Stimulated activated CD4-positive, alpha-beta T cell treated with anti-CD3 and anti-CD28 coated beads, Interleukin-1b, Interleukin-23, amount 100 ng/mL, for 1 hour (primary cell): ENCODE results near the gene ITSN1.

Experiments
- DNase-seq, 2 donors: peaks; one replicate each; pipeline ENCODE4 v3.0.0-alpha.2; 2020; ENCODE audit warnings: low read depth in 2 of 2

The ITSN1 gene

GRCh38 chr21:33729641-33730040 lies 87.3 kb downstream of the ITSN1 start:
- DNase-seq: no peak

- no peak for DNase-seq
Observed at GRCh38 chr21:33731447-33731846, 89.1 kb downstream of the ITSN1 start.

GRCh38 chr21:33732038-33732437 lies 89.7 kb downstream of the ITSN1 start:
- no peak for DNase-seq

GRCh38 chr21:33733601-33734000 lies 91.3 kb downstream of the ITSN1 start:
- DNase-seq: no peak

- no peak for DNase-seq
Observed at GRCh38 chr21:33734291-33734690, 92.0 kb downstream of the ITSN1 start.

GRCh38 chr21:33734818-33735217 lies 92.5 kb downstream of the ITSN1 start:
- DNase-seq: no peak

DNA sequence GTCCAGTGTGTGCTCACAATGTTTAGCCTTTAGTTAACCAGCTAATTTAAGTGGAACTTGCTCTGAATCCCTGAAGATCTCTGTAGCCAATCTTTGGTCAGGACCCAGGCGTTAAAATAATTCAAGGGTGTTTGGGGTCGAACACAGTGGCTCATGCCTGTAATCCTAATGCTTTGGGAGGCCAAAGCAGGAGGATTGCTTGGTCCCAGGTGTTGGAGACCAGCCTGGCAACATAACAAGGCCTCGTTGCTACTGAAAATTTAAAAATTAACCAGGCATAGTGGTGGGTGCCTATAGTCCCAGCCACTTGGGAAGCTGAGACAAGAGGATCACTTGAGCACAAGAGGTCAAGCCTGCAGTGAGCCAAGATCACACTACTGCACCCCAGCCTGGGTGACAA lies 94.3 kb downstream of the ITSN1 start:
- DNase-seq: no peak

GRCh38 chr21:33739701-33740100 lies 97.4 kb downstream of the ITSN1 start:
- DNase-seq: no peak

DNA sequence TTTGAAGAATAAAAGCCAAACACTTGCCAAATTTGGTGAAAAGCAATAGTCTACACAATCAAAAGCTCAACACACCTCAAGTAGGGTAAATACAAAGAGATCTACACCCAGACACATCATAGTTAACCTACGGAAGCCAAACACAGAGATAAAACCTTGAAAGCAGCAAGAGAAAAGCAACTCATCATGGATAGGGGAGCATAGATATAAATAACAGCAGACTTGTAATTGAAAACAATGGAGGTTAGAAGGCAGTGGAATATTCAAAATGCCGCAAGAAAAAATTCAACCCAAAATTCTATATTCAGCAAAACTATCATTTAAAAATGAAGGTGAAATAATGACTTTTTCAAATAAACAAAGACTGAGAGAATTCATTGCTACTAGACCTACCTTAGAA lies 105.1 kb downstream of the ITSN1 start:
- DNase-seq: no peak

DNA sequence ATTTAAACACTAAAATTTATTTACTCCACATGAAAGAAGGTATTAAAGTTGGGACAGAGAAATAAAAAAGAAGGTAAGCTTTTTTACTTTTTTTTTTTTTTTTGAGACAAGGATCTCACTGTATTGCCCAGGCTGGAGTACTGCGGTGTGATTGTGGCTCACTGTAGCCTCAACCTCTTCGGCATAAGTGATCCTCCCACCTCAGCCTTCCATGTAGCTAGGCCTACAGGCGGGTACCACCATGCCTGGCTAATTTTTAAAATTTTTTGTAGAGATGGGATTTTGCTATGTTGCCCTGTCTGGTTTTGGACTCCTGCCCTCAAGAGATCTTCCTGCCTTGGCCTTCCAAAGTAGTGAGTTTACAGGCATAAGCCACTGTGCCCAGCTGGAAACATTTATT lies 106.6 kb downstream of the ITSN1 start:
- DNase-seq: no peak

- no peak for DNase-seq
Observed at GRCh38 chr21:33750017-33750416, 107.7 kb downstream of the ITSN1 start.

- DNase-seq: no peak
Observed at GRCh38 chr21:33751120-33751519, 108.8 kb downstream of the ITSN1 start.

- no peak for DNase-seq
Observed at GRCh38 chr21:33751533-33751932, 109.2 kb downstream of the ITSN1 start.

GRCh38 chr21:33752260-33752659 lies 110.0 kb downstream of the ITSN1 start:
- no peak for DNase-seq

DNA sequence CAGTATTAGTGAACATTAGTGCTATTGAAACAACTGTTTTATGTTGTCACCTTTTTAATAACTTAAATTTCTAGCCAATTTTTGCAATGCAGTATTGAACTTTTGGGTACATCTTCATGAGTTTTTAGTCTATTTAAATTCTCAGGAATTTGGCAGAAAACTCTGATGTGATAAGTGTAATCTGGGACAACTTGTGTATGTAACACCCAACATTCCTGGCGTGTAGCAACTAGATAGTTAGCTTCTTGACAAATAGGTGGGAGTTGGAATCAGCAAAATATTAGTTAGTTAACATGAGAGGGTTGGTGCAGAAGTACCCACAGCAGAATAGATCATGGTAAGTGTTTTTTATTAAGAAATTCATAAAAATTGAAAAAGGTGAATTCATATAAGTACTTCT lies 111.6 kb downstream of the ITSN1 start:
- no peak for DNase-seq

GRCh38 chr21:33754481-33754880 lies 112.2 kb downstream of the ITSN1 start:
- DNase-seq: no peak

- no peak for DNase-seq
Observed at GRCh38 chr21:33755354-33755753, 113.1 kb downstream of the ITSN1 start.

- DNase-seq: no peak
Observed at GRCh38 chr21:33760641-33761440, 118.5 kb downstream of the ITSN1 start.

DNA sequence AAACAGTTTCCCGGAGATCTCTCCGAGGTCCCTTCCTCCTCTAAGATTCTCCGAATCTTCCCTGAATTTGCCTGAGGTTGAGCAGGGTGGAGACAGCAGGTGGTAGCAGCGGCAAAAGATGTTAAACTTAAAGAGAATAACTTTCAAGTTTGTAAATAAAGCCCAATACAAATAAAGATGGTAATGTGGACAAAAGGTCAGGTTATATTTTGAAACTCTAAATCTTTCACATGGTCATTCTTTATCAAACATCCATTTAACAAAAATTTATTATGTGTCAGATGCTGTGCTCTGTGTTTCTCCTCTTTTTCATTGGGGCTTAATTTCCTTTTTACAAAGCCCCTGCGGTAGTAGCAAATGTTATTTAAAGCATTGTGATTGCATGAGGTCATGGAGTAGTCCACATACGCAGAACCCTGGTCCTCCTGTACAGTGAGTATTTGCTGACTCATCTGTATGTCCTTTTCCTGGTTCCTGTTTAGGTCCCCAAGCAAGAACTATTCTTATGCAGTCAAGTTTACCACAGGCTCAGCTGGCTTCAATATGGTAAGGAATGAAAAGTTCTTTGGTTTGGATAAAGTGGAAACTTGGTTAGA lies 119.2 kb downstream of the ITSN1 start:
- no peak for DNase-seq

GRCh38 chr21:33762803-33763581 lies 120.7 kb downstream of the ITSN1 start:
- no peak for DNase-seq

DNA sequence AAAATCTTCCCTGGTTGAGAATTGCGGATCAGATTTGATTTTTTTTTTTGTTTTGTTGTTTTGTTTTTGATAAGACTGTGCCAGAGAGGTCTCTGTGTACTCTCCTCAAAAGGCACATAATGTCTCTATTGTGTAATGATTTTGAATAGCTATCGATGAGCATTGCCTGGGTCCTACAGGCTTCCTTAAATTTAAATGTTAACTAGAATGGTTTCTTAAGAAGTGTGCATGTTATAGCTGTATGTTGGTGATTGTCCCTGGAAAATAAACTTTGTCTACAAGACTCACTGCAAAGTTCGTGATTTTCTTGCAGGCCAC lies 121.2 kb downstream of the ITSN1 start:
- DNase-seq: no peak

- no peak for DNase-seq
Observed at GRCh38 chr21:33767236-33767635, 124.9 kb downstream of the ITSN1 start.

DNA sequence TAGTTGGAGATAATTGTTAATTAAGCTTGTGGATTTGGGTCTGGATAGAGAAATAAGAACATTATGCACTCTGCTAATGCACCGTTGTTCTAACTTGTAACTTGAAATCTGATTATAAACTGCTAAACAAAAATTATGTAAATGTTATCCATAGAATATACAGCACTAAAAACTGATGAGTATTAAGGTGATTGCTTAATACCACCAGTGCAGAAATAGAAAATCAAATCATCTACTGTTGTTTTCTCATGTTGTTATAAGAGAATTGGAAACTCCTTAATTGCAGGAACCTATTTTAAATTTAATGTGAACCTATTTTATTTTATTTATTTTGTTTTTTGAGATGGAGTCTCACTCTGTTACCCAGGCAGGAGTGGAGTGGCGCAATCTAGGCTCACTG lies 125.7 kb downstream of the ITSN1 start:
- DNase-seq: no peak
